Hepatocyte (in vitro differentiated cells): ENCODE measurements around the gene CEMP1.
"Not testable (repeated sequence)": the region's sequence is repeated elsewhere in the genome, so short reads cannot be mapped to it uniquely, and the experiment has no call there.

Experiments
- CTCF ChIP-seq: fragments of 200-600 bp; sonication (generic); IDR thresholded peaks from 2 replicates; pipeline ENCODE4 v1.5.1; 2016; ENCODE audit warnings: antibody characterized with exemption, mild to moderate bottlenecking; ENCODE audit not compliant: poor library complexity
- EZH2 ChIP-seq: fragments of 200-600 bp; sonication (generic); IDR thresholded peaks from 2 replicates; pipeline ENCODE4 v1.6.1; 2016; ENCODE audit warnings: antibody characterized with exemption, mild to moderate bottlenecking, borderline replicate concordance
- EZH2phosphoT487 ChIP-seq: fragments of 200-600 bp; sonication (generic); IDR thresholded peaks from one replicate; pipeline ENCODE4 v1.6.1; 2018; ENCODE audit warnings: antibody characterized with exemption, mild to moderate bottlenecking, low read depth, moderate library complexity; ENCODE audit not compliant: unreplicated experiment, severe bottlenecking

GRCh38 chr16:2540912-2541311 is 9.7 kb upstream of the CEMP1 start:
- not testable (repeated sequence) for TF ChIP-seq EZH2, CTCF, EZH2phosphoT487
